PC-9 (cell line): Measurements from ENCODE around the gene VCL.

ENCODE experiments used
- CTCF ChIP-seq: fragments of 200-600 bp; sonication (generic); conservative IDR thresholded peaks from 2 replicates; pipeline ENCODE4 v1.6.1; 2017; ENCODE audit warnings: mixed run types, antibody characterized with exemption, mild to moderate bottlenecking, moderate library complexity
- EZH2 ChIP-seq: fragments of 200-600 bp; sonication (generic); IDR thresholded peaks from 2 replicates; pipeline ENCODE4 v1.8.0; 2017; ENCODE audit warnings: antibody characterized with exemption, low read depth

- TF ChIP-seq CTCF (no peak), EZH2 (no peak)
Observed at GRCh38 chr10:74078037-74078436, 80.1 kb downstream of the VCL start.
